ENCODE data around the gene ZNF652. TPM values are rescaled to one million over a fixed set of nuclear protein-coding genes. Genes with fewer than 3 reads are reported as not detected.

Gene ZNF652
- polyA plus RNA-seq, 1 of the 3 experiments (the other 2 are of a cell fraction) = 5.1 TPM

- TF ChIP-seq GATA2 (CRISPR knock-in tag; IDR thresholded peaks at IDR 0.05) (no peak), EP300 (IDR thresholded peaks at IDR 0.05; ENCODE audit: borderline replicate concordance in 1 of 2, low read depth in 1 of 2, low read length in 1 of 2) (no peak), RCOR1 (IDR thresholded peaks at IDR 0.05; ENCODE audit: low read length) (no peak), NRF1 (IDR thresholded peaks at IDR 0.05; ENCODE audit: low read depth, low read length) (no peak), EZH2phosphoT487 (IDR thresholded peaks at IDR 0.05; ENCODE audit: borderline replicate concordance, low read depth) (no peak), POLR2AphosphoS5 (IDR thresholded peaks at IDR 0.05; ENCODE audit: low read depth, low read length) (no peak), FOSL2 (IDR thresholded peaks at IDR 0.05; ENCODE audit: borderline replicate concordance, low read depth) (no peak)
These were observed 117.2 kb downstream of the ZNF652 start (continued) for GRCh38 chr17:49244839-49245238.

Small RNA genes lying within 50 kb of the gene (small RNA-seq; reads per million reads assigned to genes)
- 0 reads per million in 7 experiments for gene MIR6129

Other genes starting within 250 kb of the ZNF652 start
- gene B4GALNT2, start 229.5 kb downstream of the ZNF652 start, polyA plus RNA-seq (2012; rRNA removed) = not detected in 2 replicates
- 10.4 and 11.0 TPM in 2 replicates for gene GNGT2, start 151.7 kb downstream of the ZNF652 start, polyA plus RNA-seq (2012; rRNA removed)
- gene ABI3, start 151.5 kb downstream of the ZNF652 start, polyA plus RNA-seq (2012; rRNA removed) = 2.8 and 4.7 TPM in 2 replicates
- 0.13 TPM in 1 of 2 replicates, not detected in the other for gene PHOSPHO1, start 131.5 kb downstream of the ZNF652 start, polyA plus RNA-seq (2012; rRNA removed)
- gene PHB1, start 52.6 kb upstream of the ZNF652 start, polyA plus RNA-seq (2012; rRNA removed) = 379 and 477 TPM in 2 replicates
- gene NGFR, start 133.0 kb upstream of the ZNF652 start, polyA plus RNA-seq (2012; rRNA removed) = 0.44 and 0.76 TPM in 2 replicates
- 0.30 and 0.31 TPM in 2 replicates for gene NXPH3, start 213.6 kb upstream of the ZNF652 start, polyA plus RNA-seq (2012; rRNA removed)